GM06990 (cell line): ENCODE data around the gene CPNE1.

Experiments used
- DNase-seq: peaks from one replicate; pipeline ENCODE4 v3.0.0-alpha.2; 2011; ENCODE audit not compliant: insufficient read length; ENCODE audit errors: extremely low read depth
- H3K27me3 ChIP-seq: replicated peaks from 2 replicates; pipeline ENCODE4 v1.6.0; 2011; ENCODE audit warnings: low read length; ENCODE audit not compliant: control insufficient read depth, insufficient read depth
- H3K36me3 ChIP-seq: 2 replicates; pipeline ENCODE4 v1.5.1; 2011; ENCODE audit warnings: low read length; ENCODE audit not compliant: control insufficient read depth, insufficient read depth
- H3K4me3 ChIP-seq: replicated peaks from 2 replicates; pipeline ENCODE4 v1.5.1; 2011; ENCODE audit warnings: low read depth, mild to moderate bottlenecking, control low read depth, low read length
- TF ChIP-seq, protein P1 (sequence below): IDR thresholded peaks from 2 replicates; pipeline ENCODE4 v1.5.1; 2011; ENCODE audit warnings: low read length, control low read depth, mild to moderate bottlenecking, inconsistent platforms; ENCODE audit not compliant: insufficient read depth, poor library complexity, severe bottlenecking

The CPNE1 gene

DNA sequence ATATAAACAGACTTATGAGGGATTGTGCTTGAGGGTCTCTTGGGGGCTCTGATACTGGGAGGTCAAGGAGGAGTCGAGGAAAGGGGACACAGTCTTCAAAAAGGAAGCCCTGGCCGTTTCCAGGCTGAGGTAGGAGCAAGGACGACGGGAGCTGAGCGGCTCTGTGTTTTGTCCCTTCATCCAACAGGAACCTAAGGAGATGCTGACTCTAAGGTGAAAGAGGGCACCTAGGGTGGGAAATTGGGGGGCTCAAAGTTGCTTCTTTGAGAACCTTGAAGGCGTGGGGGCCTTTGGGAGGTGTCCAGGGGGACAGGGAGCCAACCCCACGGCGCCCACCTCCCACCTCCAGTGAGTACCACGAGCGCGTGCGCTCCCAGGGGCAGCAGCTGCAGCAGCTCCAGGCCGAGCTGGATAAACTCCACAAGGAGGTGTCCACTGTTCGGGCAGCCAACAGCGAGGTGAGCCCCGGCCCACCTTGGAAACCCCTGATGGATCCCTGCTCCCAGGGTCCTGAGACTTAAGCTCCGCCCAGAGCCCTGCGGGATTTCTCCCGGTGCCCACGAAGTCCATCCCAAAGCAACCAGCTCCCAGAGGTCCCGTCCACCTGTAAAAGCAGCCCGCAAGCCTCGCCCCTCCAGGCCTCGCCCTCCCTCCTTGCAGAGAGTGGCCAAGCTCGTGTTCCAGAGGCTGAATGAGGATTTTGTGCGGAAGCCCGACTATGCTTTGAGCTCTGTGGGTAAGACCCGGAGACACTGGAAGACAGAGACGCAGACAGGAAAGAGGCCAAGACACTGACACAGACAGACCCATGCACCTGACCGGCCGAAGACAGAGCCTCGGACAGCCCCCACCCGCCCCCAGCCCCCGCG is 46.2 kb downstream of the CPNE1 start:
- DNase-seq: no peak
- H3K4me3 ChIP-seq: peak overlapping the region; percentile 74
- TF ChIP-seq, protein P1, sequence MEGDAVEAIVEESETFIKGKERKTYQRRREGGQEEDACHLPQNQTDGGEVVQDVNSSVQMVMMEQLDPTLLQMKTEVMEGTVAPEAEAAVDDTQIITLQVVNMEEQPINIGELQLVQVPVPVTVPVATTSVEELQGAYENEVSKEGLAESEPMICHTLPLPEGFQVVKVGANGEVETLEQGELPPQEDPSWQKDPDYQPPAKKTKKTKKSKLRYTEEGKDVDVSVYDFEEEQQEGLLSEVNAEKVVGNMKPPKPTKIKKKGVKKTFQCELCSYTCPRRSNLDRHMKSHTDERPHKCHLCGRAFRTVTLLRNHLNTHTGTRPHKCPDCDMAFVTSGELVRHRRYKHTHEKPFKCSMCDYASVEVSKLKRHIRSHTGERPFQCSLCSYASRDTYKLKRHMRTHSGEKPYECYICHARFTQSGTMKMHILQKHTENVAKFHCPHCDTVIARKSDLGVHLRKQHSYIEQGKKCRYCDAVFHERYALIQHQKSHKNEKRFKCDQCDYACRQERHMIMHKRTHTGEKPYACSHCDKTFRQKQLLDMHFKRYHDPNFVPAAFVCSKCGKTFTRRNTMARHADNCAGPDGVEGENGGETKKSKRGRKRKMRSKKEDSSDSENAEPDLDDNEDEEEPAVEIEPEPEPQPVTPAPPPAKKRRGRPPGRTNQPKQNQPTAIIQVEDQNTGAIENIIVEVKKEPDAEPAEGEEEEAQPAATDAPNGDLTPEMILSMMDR: no peak
- H3K27me3 ChIP-seq: no peaks in the 10 kb centered on the region
- no peaks in the 10 kb centered on the region; the same call in 1 of the 2 replicates for H3K36me3 ChIP-seq

DNA sequence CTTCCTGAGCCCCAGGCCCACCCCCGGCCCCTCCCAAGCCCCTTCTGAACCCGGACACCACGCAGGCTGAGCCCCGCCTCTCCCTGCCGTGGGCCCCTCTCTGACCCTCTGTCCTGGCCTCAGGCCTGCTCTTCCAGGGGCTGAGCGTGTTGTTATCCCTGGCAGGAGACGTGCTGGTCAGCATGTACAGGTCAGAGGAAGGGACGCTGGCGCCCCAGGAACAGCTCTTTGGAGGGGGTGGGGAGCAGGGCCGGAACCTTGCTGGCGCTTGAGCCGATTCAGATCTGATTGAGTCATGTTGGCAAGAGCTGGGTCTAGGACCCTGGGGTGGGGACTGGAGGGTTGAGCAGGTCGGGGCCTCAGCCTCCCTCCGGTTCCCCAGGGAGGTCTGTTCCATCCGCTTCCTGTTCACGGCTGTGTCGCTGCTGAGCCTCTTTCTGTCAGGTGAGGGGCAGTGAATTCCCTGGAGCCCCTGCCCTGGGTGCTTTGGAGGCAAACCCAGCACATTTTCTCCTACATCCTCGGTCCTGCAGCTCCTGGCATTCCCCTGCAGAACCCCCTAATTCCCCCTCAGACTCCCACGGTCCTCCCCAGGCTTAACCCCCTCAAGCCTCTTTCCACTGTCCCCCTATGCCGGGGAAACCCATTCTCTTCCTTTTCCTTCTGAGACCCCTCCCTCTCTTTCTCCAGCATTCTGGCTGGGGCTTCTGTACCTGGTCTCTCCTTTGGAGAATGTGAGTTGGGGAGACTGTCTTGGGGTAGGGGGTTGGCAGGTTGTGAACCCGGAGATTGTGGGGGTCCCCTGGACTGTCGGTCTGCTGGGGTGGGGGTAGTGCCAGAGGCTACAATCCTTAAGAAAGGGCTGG is 47.1 kb downstream of the CPNE1 start:
- peak; percentile 73 for DNase-seq
- H3K27me3 ChIP-seq: no peaks in the 10 kb centered on the region
- TF ChIP-seq, protein P1: peak; percentile 31
- H3K4me3 ChIP-seq: peak overlapping the region; percentile 74
- H3K36me3 ChIP-seq: no peaks in the 10 kb centered on the region; the same call in 1 of the 2 replicates

DNA sequence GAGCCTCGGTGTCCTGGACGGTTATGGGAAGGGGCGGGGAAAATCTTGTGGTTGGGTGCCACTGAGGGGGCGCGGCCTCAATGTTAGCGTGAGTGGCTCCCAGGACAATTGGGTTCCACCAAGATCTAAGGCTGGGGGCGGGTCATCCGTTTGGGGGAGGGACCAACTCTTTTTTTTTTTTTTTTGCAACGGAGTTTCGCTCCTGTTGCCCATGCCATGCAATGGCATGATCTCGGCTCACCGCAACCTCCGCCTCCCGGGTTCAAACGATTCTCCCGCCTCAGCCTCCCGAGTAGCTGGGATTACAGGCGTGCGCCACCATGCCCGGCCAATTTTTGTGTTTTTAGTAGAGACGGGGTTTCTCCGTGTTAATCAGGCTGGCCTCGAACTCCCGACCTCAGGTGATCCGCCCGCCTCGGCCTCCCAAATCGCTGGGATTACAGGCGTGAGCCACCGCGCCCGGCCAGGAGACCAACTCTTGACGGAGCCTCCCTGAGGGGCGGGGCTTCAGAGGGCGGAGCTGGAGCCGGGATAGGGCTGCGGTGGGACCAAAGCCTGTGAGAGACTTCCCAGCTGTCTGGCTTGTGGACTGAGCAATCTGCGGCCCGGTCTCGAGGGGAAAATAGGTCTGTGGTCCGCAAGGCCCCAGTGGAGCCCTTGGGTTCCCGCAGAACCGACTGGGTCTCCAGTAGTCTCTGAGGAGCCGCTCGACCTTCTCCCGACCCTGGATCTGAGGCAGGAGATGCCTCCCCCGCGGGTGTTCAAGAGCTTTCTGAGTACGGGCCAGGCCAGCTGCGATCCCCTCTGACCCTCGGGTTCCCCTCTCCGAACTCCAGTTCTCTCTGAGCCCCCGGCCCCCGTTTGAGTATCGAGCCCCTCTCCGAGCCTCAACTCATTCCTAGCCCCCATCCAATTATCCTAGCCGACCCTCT is 48.0 kb downstream of the CPNE1 start:
- TF ChIP-seq, protein P1: no peak
- H3K36me3 ChIP-seq: no peaks in the 10 kb centered on the region; the same call in 1 of the 2 replicates
- DNase-seq: peak; percentile 78
- H3K27me3 ChIP-seq: no peaks in the 10 kb centered on the region
- H3K4me3 ChIP-seq: peak overlapping the region; percentile 74

DNA sequence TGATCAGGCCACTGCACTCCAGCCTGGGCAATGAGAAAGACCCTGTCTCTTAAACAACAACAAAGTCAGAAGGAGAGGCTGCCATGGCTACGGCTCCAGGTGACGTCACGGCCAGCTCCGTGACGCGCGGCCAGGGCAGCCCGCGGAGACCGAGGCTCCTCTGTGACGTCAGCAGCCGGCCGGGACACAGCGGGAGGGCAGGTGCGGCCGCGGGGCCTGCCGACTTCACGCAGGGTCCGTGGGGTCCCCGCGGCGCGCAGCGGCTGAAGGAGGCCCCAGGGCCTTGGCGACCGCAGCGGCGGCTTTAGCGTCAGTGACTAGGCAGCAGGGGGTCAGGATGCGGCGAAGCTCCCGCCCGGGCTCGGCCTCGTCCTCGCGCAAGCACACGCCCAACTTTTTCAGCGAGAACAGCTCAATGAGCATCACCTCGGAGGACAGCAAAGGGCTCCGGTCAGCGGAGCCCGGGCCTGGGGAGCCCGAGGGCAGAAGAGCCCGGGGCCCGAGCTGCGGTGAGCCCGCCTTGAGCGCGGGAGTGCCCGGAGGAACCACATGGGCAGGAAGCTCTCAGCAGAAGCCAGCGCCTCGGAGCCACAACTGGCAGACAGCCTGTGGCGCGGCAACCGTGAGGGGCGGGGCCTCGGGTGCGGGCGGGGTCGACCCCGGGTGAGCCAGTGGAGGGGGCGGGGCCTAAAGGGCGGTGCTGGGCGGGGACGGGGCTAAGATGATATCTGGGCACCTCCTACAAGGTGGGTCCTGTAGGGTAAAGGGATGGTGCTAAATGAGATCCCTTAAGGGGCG is 48.8 kb downstream of the CPNE1 start, which contains the start of gene SPAG4:
TSS of gene SPAG4 (plus strand) at position 163 of the 798 bp plus-strand sequence. CDS start at position 338, 175 bp downstream.
- Histone ChIP-seq H3K4me3 (peak within 1 kb of the TSS; percentile 74), H3K27me3 (no peaks in the 10 kb centered on the region), H3K36me3 (no peaks in the 10 kb centered on the region)
- peak; percentile 98 for DNase-seq
- TF ChIP-seq, protein P1: no peak
